Measurements from ENCODE around the gene NOS1AP. TPM values are rescaled to one million over a fixed set of nuclear protein-coding genes. Genes with fewer than 3 reads are reported as not detected.

Gene NOS1AP
- total RNA-seq, 1 donor from 2014 or later = 1.3 TPM

GRCh38 chr1:162240577-162240976, 171.1 kb downstream of the NOS1AP start:
- no peak for DNase-seq (ENCODE audit: low spot score)

- DNase-seq (ENCODE audit: low spot score) = no peak
These were observed 173.3 kb downstream of the NOS1AP start for GRCh38 chr1:162242804-162243203.

- DNase-seq (ENCODE audit: low spot score) = no peak
These were observed 179.5 kb downstream of the NOS1AP start for GRCh38 chr1:162248854-162249535.

- DNase-seq (ENCODE audit: low spot score) = no peak
These were observed 180.7 kb downstream of the NOS1AP start for GRCh38 chr1:162250004-162250730.

GRCh38 chr1:162251102-162251501, 181.6 kb downstream of the NOS1AP start:
- no peak for DNase-seq (ENCODE audit: low spot score)

GRCh38 chr1:162252214-162252613, 182.7 kb downstream of the NOS1AP start:
- no peak for DNase-seq (ENCODE audit: low spot score)

GRCh38 chr1:162253790-162254189, 184.3 kb downstream of the NOS1AP start:
- no peak for DNase-seq (ENCODE audit: low spot score)

- DNase-seq (ENCODE audit: low spot score) = no peak
These were observed 186.8 kb downstream of the NOS1AP start for GRCh38 chr1:162256287-162256686.

GRCh38 chr1:162258394-162258793, 188.9 kb downstream of the NOS1AP start:
- no peak for DNase-seq (ENCODE audit: low spot score)

GRCh38 chr1:162259894-162260455, 190.5 kb downstream of the NOS1AP start:
- DNase-seq (ENCODE audit: low spot score) = no peak

GRCh38 chr1:162264108-162264507, 194.6 kb downstream of the NOS1AP start:
- DNase-seq (ENCODE audit: low spot score) = no peak

- DNase-seq (ENCODE audit: low spot score) = no peak
These were observed 196.5 kb downstream of the NOS1AP start for GRCh38 chr1:162265983-162266382.

GRCh38 chr1:162270016-162270770, 200.7 kb downstream of the NOS1AP start:
- DNase-seq (ENCODE audit: low spot score) = no peak

- no peak for DNase-seq (ENCODE audit: low spot score)
These were observed 202.5 kb downstream of the NOS1AP start for GRCh38 chr1:162271972-162272371.

- DNase-seq (ENCODE audit: low spot score) = no peak
These were observed 202.9 kb downstream of the NOS1AP start for GRCh38 chr1:162272419-162272818.

GRCh38 chr1:162275622-162276175, 206.2 kb downstream of the NOS1AP start:
- no peak for DNase-seq (ENCODE audit: low spot score)

GRCh38 chr1:162276493-162276892, 207.0 kb downstream of the NOS1AP start:
- no peak for DNase-seq (ENCODE audit: low spot score)

- DNase-seq (ENCODE audit: low spot score) = no peak
These were observed 209.6 kb downstream of the NOS1AP start for GRCh38 chr1:162279136-162279498.

- no peak for DNase-seq (ENCODE audit: low spot score)
These were observed 211.9 kb downstream of the NOS1AP start for GRCh38 chr1:162281426-162281825.

- no peak for DNase-seq (ENCODE audit: low spot score)
These were observed 214.2 kb downstream of the NOS1AP start for GRCh38 chr1:162283657-162284056.

GRCh38 chr1:162284206-162284955, 214.9 kb downstream of the NOS1AP start:
- no peak for DNase-seq (ENCODE audit: low spot score)
